ENCODE results near the gene CENPV.
A peak's percentile ranks its signal among the peaks of the same experiment; 100 is the strongest.

CENPV gene

GRCh38 chr17:16304830-16305229 lies 48.4 kb downstream of the CENPV start:
- no peaks in the 10 kb centered on the region for H3K9me3 ChIP-seq (ENCODE audit: insufficient read depth, low read depth, low read length)
- no peaks in the 10 kb centered on the region for H3F3A ChIP-seq (ENCODE audit: low read depth)
- no peak overlapping the region for H3K9ac ChIP-seq (ENCODE audit: low read depth, low read length, poor library complexity, severe bottlenecking)
- no peaks in the 10 kb centered on the region for H3K9me2 ChIP-seq (replicated peaks; ENCODE audit: low read depth, low read length)
- no peaks in the 10 kb centered on the region for H4K20me1 ChIP-seq (ENCODE audit: insufficient read depth, low read length, poor library complexity, severe bottlenecking)
- no peak for TF ChIP-seq EZH2phosphoT487 (IDR thresholded peaks at IDR 0.05; ENCODE audit: borderline replicate concordance)
- peak; percentile 73 for TF ChIP-seq CTCF (conservative IDR thresholded peaks at IDR 0.05; ENCODE audit: low read length)
- no peak overlapping the region for H2AFZ ChIP-seq (ENCODE audit: low read length)
- peaks cover 27% of the 10 kb centered on the region for H3K4me1 ChIP-seq (ENCODE audit: insufficient read depth, low read length, poor library complexity, severe bottlenecking)
- no peak overlapping the region for H3K4me2 ChIP-seq (ENCODE audit: low read depth, low read length, poor library complexity, severe bottlenecking)
- H3K4me3 ChIP-seq (ENCODE audit: low read length, poor library complexity, severe bottlenecking), result no peak overlapping the region
- no peaks in the 10 kb centered on the region for H3K27me3 ChIP-seq (ENCODE audit: insufficient read depth, low read length, poor library complexity, severe bottlenecking)
- no peaks in the 10 kb centered on the region for H3K79me2 ChIP-seq (ENCODE audit: insufficient read depth, low read length)
- H3K36me3 ChIP-seq (ENCODE audit: insufficient read depth, low read length), result no peaks in the 10 kb centered on the region

- H2AFZ ChIP-seq (ENCODE audit: low read length), result no peak overlapping the region
- TF ChIP-seq EZH2phosphoT487 (IDR thresholded peaks at IDR 0.05; ENCODE audit: borderline replicate concordance) (no peak), CTCF (conservative IDR thresholded peaks at IDR 0.05; ENCODE audit: low read length) (no peak)
- no peaks in the 10 kb centered on the region for H3K9me3 ChIP-seq (ENCODE audit: insufficient read depth, low read depth, low read length)
- H3K9me2 ChIP-seq (replicated peaks; ENCODE audit: low read depth, low read length), result no peaks in the 10 kb centered on the region
- no peaks in the 10 kb centered on the region for H3K36me3 ChIP-seq (ENCODE audit: insufficient read depth, low read length)
- H4K20me1 ChIP-seq (ENCODE audit: insufficient read depth, low read length, poor library complexity, severe bottlenecking), result no peaks in the 10 kb centered on the region
- H3K9ac ChIP-seq (ENCODE audit: low read depth, low read length, poor library complexity, severe bottlenecking), result peak overlapping the region; percentile 60
- no peaks in the 10 kb centered on the region for H3K79me2 ChIP-seq (ENCODE audit: insufficient read depth, low read length)
- H3K4me1 ChIP-seq (ENCODE audit: insufficient read depth, low read length, poor library complexity, severe bottlenecking), result peaks cover 42% of the 10 kb centered on the region
- no peak overlapping the region for H3K4me3 ChIP-seq (ENCODE audit: low read length, poor library complexity, severe bottlenecking)
- peaks cover 3% of the 10 kb centered on the region for H3F3A ChIP-seq (ENCODE audit: low read depth)
- no peaks in the 10 kb centered on the region for H3K27me3 ChIP-seq (ENCODE audit: insufficient read depth, low read length, poor library complexity, severe bottlenecking)
- peak overlapping the region; percentile 3 for H3K4me2 ChIP-seq (ENCODE audit: low read depth, low read length, poor library complexity, severe bottlenecking)
Measured at GRCh38 chr17:16302856-16303255, 50.4 kb downstream of the CENPV start.

GRCh38 chr17:16301963-16302855 lies 51.1 kb downstream of the CENPV start:
- no peak overlapping the region for H3K4me2 ChIP-seq (ENCODE audit: low read depth, low read length, poor library complexity, severe bottlenecking)
- TF ChIP-seq CTCF (conservative IDR thresholded peaks at IDR 0.05; ENCODE audit: low read length) (no peak), EZH2phosphoT487 (IDR thresholded peaks at IDR 0.05; ENCODE audit: borderline replicate concordance) (no peak)
- no peaks in the 10 kb centered on the region for H3K9me2 ChIP-seq (replicated peaks; ENCODE audit: low read depth, low read length)
- peaks cover 44% of the 10 kb centered on the region for H3K4me1 ChIP-seq (ENCODE audit: insufficient read depth, low read length, poor library complexity, severe bottlenecking)
- H3K79me2 ChIP-seq (ENCODE audit: insufficient read depth, low read length), result no peaks in the 10 kb centered on the region
- no peaks in the 10 kb centered on the region for H3K9me3 ChIP-seq (ENCODE audit: insufficient read depth, low read depth, low read length)
- H3K27me3 ChIP-seq (ENCODE audit: insufficient read depth, low read length, poor library complexity, severe bottlenecking), result no peaks in the 10 kb centered on the region
- no peaks in the 10 kb centered on the region for H3K36me3 ChIP-seq (ENCODE audit: insufficient read depth, low read length)
- no peak overlapping the region for H3K4me3 ChIP-seq (ENCODE audit: low read length, poor library complexity, severe bottlenecking)
- H2AFZ ChIP-seq (ENCODE audit: low read length), result no peak overlapping the region
- H4K20me1 ChIP-seq (ENCODE audit: insufficient read depth, low read length, poor library complexity, severe bottlenecking), result no peaks in the 10 kb centered on the region
- H3F3A ChIP-seq (ENCODE audit: low read depth), result peaks cover 3% of the 10 kb centered on the region
- H3K9ac ChIP-seq (ENCODE audit: low read depth, low read length, poor library complexity, severe bottlenecking), result peak overlapping the region; percentile 60
